T47D (cell line): ENCODE data around the gene GXYLT2.
A peak's percentile ranks its signal among the peaks of the same experiment; 100 is the strongest.
"Not testable (repeated sequence)": the region's sequence is repeated elsewhere in the genome, so short reads cannot be mapped to it uniquely, and the experiment has no call there.

Source experiments
- DNase-seq, 2 experiments: peaks; one replicate each; pipeline versions ENCODE4 v3.0.0 to v3.0.0-alpha.2; 2011 to 2012; ENCODE audit warnings: low read depth in 1 of 2, low spot score in 1 of 2
- JUND ChIP-seq: IDR thresholded peaks from 2 replicates; pipeline ENCODE4 v1.6.1; 2012; ENCODE audit warnings: low read depth
- in situ Hi-C: cut with HindIII; loops from 2 replicates; pipeline ENCODE4 v1.10.0; 2016; ENCODE audit warnings: low sequenced_read_pairs, low pct_unique_long_range_greater_than_20kb

The GXYLT2 gene

GRCh38 chr3:72982609-72983366 lies 94.9 kb downstream of the GXYLT2 start:
- in situ Hi-C loops = no loop called here
- TF ChIP-seq JUND = no peak
- no peak for DNase-seq

- in situ Hi-C loops = no loop called here
- TF ChIP-seq JUND = no peak
- no peak for DNase-seq
These were observed 97.7 kb downstream of the GXYLT2 start for GRCh38 chr3:72985576-72985975.

- in situ Hi-C loops = no loop called here
- no peak for TF ChIP-seq JUND
- no peak for DNase-seq
These were observed 103.0 kb downstream of the GXYLT2 start for GRCh38 chr3:72990701-72991395.

- in situ Hi-C loops = no loop called here
- no peak for DNase-seq
- TF ChIP-seq JUND = no peak
These were observed 103.7 kb downstream of the GXYLT2 start for GRCh38 chr3:72991522-72991921.

- no peak for TF ChIP-seq JUND
- in situ Hi-C loops = no loop called here
- DNase-seq = peak in 1 of 2 experiments; percentile 12
These were observed 105.5 kb downstream of the GXYLT2 start for GRCh38 chr3:72993391-72993790.

- TF ChIP-seq JUND = no peak
- in situ Hi-C loops = no loop called here
- no peak for DNase-seq
These were observed 107.5 kb downstream of the GXYLT2 start for GRCh38 chr3:72995337-72995736.

- in situ Hi-C loops = no loop called here
- TF ChIP-seq JUND = no peak
- no peak for DNase-seq
These were observed 108.3 kb downstream of the GXYLT2 start for GRCh38 chr3:72996121-72996472.

GRCh38 chr3:72996473-72997333 lies 108.9 kb downstream of the GXYLT2 start, which contains the start of gene PPP4R2:
PPP4R2 (plus strand) TSS chr3:72996811; CDS start chr3:72997038, 227 bp downstream.
- DNase-seq = peak; percentile 52 to 91
- no peak for TF ChIP-seq JUND
- in situ Hi-C loops = no loop called here

- in situ Hi-C loops = no loop called here
- peak in 1 of 2 experiments; percentile 41 for DNase-seq
- TF ChIP-seq JUND = no peak
These were observed 109.6 kb downstream of the GXYLT2 start for GRCh38 chr3:72997421-72997961.

GRCh38 chr3:72998466-72998865 lies 110.6 kb downstream of the GXYLT2 start:
- in situ Hi-C loops = no loop called here
- TF ChIP-seq JUND = no peak

GRCh38 chr3:72999951-73000350 lies 112.1 kb downstream of the GXYLT2 start:
- no peak for TF ChIP-seq JUND
- DNase-seq = no peak
- in situ Hi-C loops = no loop called here

More at GRCh38 chr3:72998466-72998865, 110.6 kb downstream of the GXYLT2 start:
- DNase-seq = no peak

- in situ Hi-C loops, DNase-seq: not testable (repeated sequence)
These were observed 115.2 kb downstream of the GXYLT2 start for GRCh38 chr3:73003050-73003449.

GRCh38 chr3:73004316-73004715 lies 116.5 kb downstream of the GXYLT2 start:
- TF ChIP-seq JUND = no peak
- DNase-seq = no peak
- in situ Hi-C loops = no loop called here
